ENCODE results near the gene CLDN25.
"Not testable (repeated sequence)": the region's sequence is repeated elsewhere in the genome, so short reads cannot be mapped to it uniquely, and the experiment has no call there.

The CLDN25 gene

DNA sequence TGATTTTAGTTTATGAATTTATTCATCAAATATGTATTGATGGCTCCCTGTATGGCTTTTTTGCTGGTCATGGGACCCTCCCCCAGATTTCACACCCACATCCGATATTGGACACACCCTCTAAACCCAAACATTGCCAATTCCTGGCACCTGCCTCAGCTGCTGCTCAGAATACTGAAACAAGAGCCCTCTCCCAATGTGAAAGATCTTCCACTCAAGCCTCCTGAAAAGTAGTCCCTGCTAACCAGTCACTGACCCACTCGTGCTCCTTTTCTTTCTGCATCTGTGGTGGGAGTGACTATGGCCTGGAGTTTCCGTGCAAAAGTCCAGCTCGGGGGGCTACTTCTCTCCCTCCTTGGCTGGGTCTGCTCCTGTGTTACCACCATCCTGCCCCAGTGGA is at the start of gene CLDN25:
Gene CLDN25, plus strand, starts transcription at position 301 of the 400 bp plus-strand sequence. Its CDS starts 0 bp downstream, at position 301.
- Histone ChIP-seq H3K4me1 (no peaks in the 10 kb centered on the region), H3K4me3 (no peak within 1 kb of the TSS), H3K9me3 (no peaks in the 10 kb centered on the region), H3K27me3 (ENCODE audit: low read depth) (peaks cover 14% of the 10 kb centered on the region), H3K36me3 (replicated peaks) (no peaks in the 10 kb centered on the region)
- in situ Hi-C loops (cut with MboI; ENCODE audit: low sequenced_read_pairs) = no loop called here
- no peak for DNase-seq (ENCODE audit: low spot score in 2 of 2)

GRCh38 chr11:113730887-113731726 is 48.5 kb upstream of the CLDN25 start:
- no peaks in the 10 kb centered on the region for H3K4me1 ChIP-seq
- in situ Hi-C loops (cut with MboI; ENCODE audit: low sequenced_read_pairs) = loop anchor here (10.0 kb wide), 1 partner anchor 426 kb away; no protein-coding TSS in a partner anchor
- peaks cover 21% of the 10 kb centered on the region for H3K36me3 ChIP-seq (replicated peaks)
- DNase-seq (ENCODE audit: low spot score in 2 of 2) = peak; percentile 23 to 25
- no peaks in the 10 kb centered on the region for H3K9me3 ChIP-seq
- no peaks in the 10 kb centered on the region for H3K27me3 ChIP-seq (ENCODE audit: low read depth)
- no peak overlapping the region for H3K4me3 ChIP-seq

GRCh38 chr11:113732092-113732491 is 47.5 kb upstream of the CLDN25 start:
- in situ Hi-C loops (cut with MboI; ENCODE audit: low sequenced_read_pairs) = loop anchor here (10.0 kb wide), 1 partner anchor 427 kb away; no protein-coding TSS in a partner anchor
- Histone ChIP-seq H3K36me3 (replicated peaks) (peaks cover 30% of the 10 kb centered on the region), H3K4me1 (no peaks in the 10 kb centered on the region)

GRCh38 chr11:113736323-113736722 is 43.3 kb upstream of the CLDN25 start:
- Histone ChIP-seq H3K4me1 (peaks cover 4% of the 10 kb centered on the region), H3K27me3 (ENCODE audit: low read depth) (no peaks in the 10 kb centered on the region), H3K9me3 (no peaks in the 10 kb centered on the region), H3K36me3 (replicated peaks) (peaks cover 48% of the 10 kb centered on the region), H3K4me3 (no peak overlapping the region)
- no peak for DNase-seq (ENCODE audit: low spot score in 2 of 2)
- in situ Hi-C loops (cut with MboI; ENCODE audit: low sequenced_read_pairs) = loop anchor here (10.0 kb wide), 1 partner anchor 432 kb away; no protein-coding TSS in a partner anchor

More at GRCh38 chr11:113732092-113732491, 47.5 kb upstream of the CLDN25 start:
- Histone ChIP-seq H3K4me3 (no peak overlapping the region), H3K9me3 (no peaks in the 10 kb centered on the region), H3K27me3 (ENCODE audit: low read depth) (no peaks in the 10 kb centered on the region)
- no peak for DNase-seq (ENCODE audit: low spot score in 2 of 2)

- Histone ChIP-seq H3K9me3 (no peaks in the 10 kb centered on the region), H3K4me1 (no peaks in the 10 kb centered on the region), H3K4me3 (no peak overlapping the region), H3K36me3 (replicated peaks) (peaks cover 33% of the 10 kb centered on the region), H3K27me3 (ENCODE audit: low read depth) (no peaks in the 10 kb centered on the region)
- in situ Hi-C loops (cut with MboI; ENCODE audit: low sequenced_read_pairs) = no loop called here
- no peak for DNase-seq (ENCODE audit: low spot score in 2 of 2)
Observed at GRCh38 chr11:113752932-113753331, 26.7 kb upstream of the CLDN25 start.

GRCh38 chr11:113760241-113760640 is 19.4 kb upstream of the CLDN25 start:
- Histone ChIP-seq H3K36me3 (replicated peaks) (peaks cover 47% of the 10 kb centered on the region), H3K4me1 (no peaks in the 10 kb centered on the region), H3K4me3 (no peak overlapping the region), H3K9me3 (no peaks in the 10 kb centered on the region), H3K27me3 (ENCODE audit: low read depth) (no peaks in the 10 kb centered on the region)
- in situ Hi-C loops (cut with MboI; ENCODE audit: low sequenced_read_pairs) = no loop called here
- DNase-seq (ENCODE audit: low spot score in 2 of 2) = no peak

GRCh38 chr11:113763040-113763439 is 16.6 kb upstream of the CLDN25 start:
- H3K9me3 ChIP-seq; H3K27me3 ChIP-seq (ENCODE audit: low read depth); H3K4me3 ChIP-seq; DNase-seq (ENCODE audit: low spot score in 2 of 2); in situ Hi-C loops (cut with MboI; ENCODE audit: low sequenced_read_pairs); H3K4me1 ChIP-seq: not testable (repeated sequence)
- H3K36me3 ChIP-seq (replicated peaks) = peaks cover 31% of the 10 kb centered on the region

- no peak for DNase-seq (ENCODE audit: low spot score in 2 of 2)
- Histone ChIP-seq H3K4me3 (no peak overlapping the region), H3K27me3 (ENCODE audit: low read depth) (no peaks in the 10 kb centered on the region), H3K4me1 (no peaks in the 10 kb centered on the region), H3K9me3 (no peaks in the 10 kb centered on the region), H3K36me3 (replicated peaks) (peaks cover 23% of the 10 kb centered on the region)
- in situ Hi-C loops (cut with MboI; ENCODE audit: low sequenced_read_pairs) = no loop called here
Observed at GRCh38 chr11:113764527-113765219, 14.9 kb upstream of the CLDN25 start.

- Histone ChIP-seq H3K27me3 (ENCODE audit: low read depth) (peaks cover 6% of the 10 kb centered on the region), H3K9me3 (no peaks in the 10 kb centered on the region), H3K36me3 (replicated peaks) (peaks cover 7% of the 10 kb centered on the region), H3K4me1 (no peaks in the 10 kb centered on the region; the same call in 1 of the 2 replicates), H3K4me3 (no peak overlapping the region)
- in situ Hi-C loops (cut with MboI; ENCODE audit: low sequenced_read_pairs) = no loop called here
- no peak for DNase-seq (ENCODE audit: low spot score in 2 of 2)
Observed at GRCh38 chr11:113771964-113772363, 7.6 kb upstream of the CLDN25 start.

- Histone ChIP-seq H3K9me3 (no peaks in the 10 kb centered on the region), H3K27me3 (ENCODE audit: low read depth) (peaks cover 11% of the 10 kb centered on the region), H3K4me3 (peak overlapping the region; percentile 91), H3K36me3 (replicated peaks) (peaks cover 3% of the 10 kb centered on the region), H3K4me1 (no peaks in the 10 kb centered on the region; the same call in 1 of the 2 replicates)
- DNase-seq (ENCODE audit: low spot score in 2 of 2) = peak; percentile 22 to 60
- in situ Hi-C loops (cut with MboI; ENCODE audit: low sequenced_read_pairs) = no loop called here
Observed at GRCh38 chr11:113773092-113773415, 6.5 kb upstream of the CLDN25 start.

DNA sequence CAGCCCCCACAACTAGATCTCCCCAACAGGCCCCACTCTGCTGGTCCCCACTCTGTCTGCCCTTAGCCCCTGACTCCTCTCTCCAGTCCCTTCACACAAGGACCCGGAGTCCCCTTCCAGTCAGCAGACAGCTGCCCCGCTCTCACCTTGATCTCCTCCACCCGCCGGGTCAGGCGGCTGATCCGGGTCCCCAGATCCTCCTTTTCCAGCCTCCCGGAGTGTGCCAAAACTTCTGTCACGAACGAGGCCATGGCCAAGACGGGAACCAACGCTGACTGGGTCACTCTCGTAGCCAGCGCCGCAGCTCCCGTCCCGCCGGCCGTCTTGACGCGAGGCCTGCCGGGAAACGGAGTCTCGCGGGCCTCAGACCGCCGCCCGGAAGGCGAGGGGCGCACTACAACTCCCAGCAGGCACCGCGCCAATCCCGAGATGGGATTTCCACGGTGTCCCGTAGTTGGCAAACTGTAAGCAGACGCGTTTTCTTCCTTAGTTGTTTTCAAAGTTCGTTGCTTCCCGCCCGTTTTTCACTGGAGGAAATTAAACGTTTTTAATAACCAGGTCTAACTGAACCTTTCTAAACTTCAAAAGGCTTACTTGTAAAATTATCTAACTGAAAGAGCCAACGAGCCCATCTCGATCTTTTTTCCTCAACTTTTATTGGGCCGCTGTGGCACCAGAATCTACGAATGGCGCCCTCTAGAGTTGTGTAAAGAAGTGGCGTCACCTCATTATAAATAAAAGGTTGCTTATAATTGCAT is 6.0 kb upstream of the CLDN25 start, which contains the start of gene ZW10:
Gene ZW10, minus strand, starts transcription at position 277 of the 758 bp plus-strand sequence. Its CDS starts 26 bp downstream, at position 251.
- DNase-seq (ENCODE audit: low spot score in 2 of 2) = peak; percentile 91 to 96
- in situ Hi-C loops (cut with MboI; ENCODE audit: low sequenced_read_pairs) = no loop called here
- no peaks in the 10 kb centered on the region; the same call in 1 of the 2 replicates for H3K4me1 ChIP-seq
- H3K9me3 ChIP-seq = no peaks in the 10 kb centered on the region
- no peaks in the 10 kb centered on the region; the same call in 1 of the 2 replicates for H3K36me3 ChIP-seq (replicated peaks)
- peaks cover 11% of the 10 kb centered on the region for H3K27me3 ChIP-seq (ENCODE audit: low read depth)
- H3K4me3 ChIP-seq = peak within 1 kb of the TSS; percentile 91

- peaks cover 11% of the 10 kb centered on the region for H3K27me3 ChIP-seq (ENCODE audit: low read depth)
- no peaks in the 10 kb centered on the region for H3K36me3 ChIP-seq (replicated peaks)
- H3K4me1 ChIP-seq = no peaks in the 10 kb centered on the region; the same call in 1 of the 2 replicates
- no peaks in the 10 kb centered on the region for H3K9me3 ChIP-seq
- in situ Hi-C loops (cut with MboI; ENCODE audit: low sequenced_read_pairs) = no loop called here
- H3K4me3 ChIP-seq = peak overlapping the region; percentile 91
- no peak for DNase-seq (ENCODE audit: low spot score in 2 of 2)
Observed at GRCh38 chr11:113774174-113774503, 5.5 kb upstream of the CLDN25 start.

DNA sequence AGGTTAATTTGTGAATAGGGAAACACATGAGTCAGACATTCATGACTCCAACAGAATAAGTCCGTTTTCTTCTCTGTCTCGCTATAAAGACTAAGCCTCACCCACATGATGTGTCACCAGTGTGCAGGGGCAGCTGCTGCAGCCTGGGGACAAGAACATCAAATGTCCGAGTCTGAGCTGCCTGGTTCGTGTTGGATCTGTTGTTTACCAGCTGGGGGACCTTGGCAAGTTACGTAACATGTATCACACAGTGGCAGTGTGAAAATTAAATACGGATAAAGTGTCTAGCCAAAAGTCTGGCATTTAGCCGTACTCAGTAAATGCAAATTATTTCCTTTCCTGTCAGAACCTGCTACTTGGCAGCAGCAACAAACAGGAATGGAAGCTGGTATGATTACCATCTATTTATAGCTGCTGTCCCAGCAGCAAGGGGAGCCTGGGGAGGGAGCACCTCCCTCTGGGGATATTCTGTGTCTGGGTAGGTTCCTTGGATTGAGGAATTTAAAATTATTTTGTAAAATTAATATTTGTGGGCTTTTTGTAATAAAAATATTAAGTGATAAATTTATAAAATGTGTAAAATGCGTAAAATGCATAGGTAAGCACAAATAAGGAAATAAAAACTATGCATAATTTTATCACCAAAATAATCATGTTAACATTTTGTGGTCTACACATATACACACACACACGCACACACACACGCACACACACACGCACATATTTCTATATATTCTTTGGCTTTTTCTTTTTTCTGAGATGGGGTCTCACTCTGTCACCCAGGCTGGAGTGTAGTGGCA is 1.3 kb upstream of the CLDN25 start:
- Histone ChIP-seq H3K9me3 (no peaks in the 10 kb centered on the region), H3K36me3 (replicated peaks) (no peaks in the 10 kb centered on the region), H3K4me3 (no peak overlapping the region), H3K27me3 (ENCODE audit: low read depth) (peaks cover 14% of the 10 kb centered on the region), H3K4me1 (no peaks in the 10 kb centered on the region)
- DNase-seq (ENCODE audit: low spot score in 2 of 2) = no peak
- in situ Hi-C loops (cut with MboI; ENCODE audit: low sequenced_read_pairs) = no loop called here

Data from HAP-1 (cell line).